ENCODE data around the gene EPO.

The EPO gene

GRCh38 chr7:100728196-100728595 lies 7.9 kb downstream of the EPO start:
- Histone ChIP-seq H3K79me2 (ENCODE audit: insufficient read depth, low read depth) (no peaks in the 10 kb centered on the region), H4K20me1 (ENCODE audit: insufficient read depth) (no peaks in the 10 kb centered on the region), H3K27ac (no peak overlapping the region), H3K9ac (no peak overlapping the region), H3K36me3 (ENCODE audit: insufficient read depth) (no peaks in the 10 kb centered on the region), H2AFZ (ENCODE audit: low read depth) (no peak overlapping the region), H3K27me3 (ENCODE audit: insufficient read depth, low read depth) (peaks cover 95% of the 10 kb centered on the region), H3K4me1 (ENCODE audit: low read depth, poor library complexity, severe bottlenecking) (no peaks in the 10 kb centered on the region), H3K4me2 (no peak overlapping the region), H3K4me3 (IDR thresholded peaks at IDR 0.05; ENCODE audit: insufficient read depth, low read depth, low read length) (no peak overlapping the region)
- no peak for TF ChIP-seq CTCF (conservative IDR thresholded peaks at IDR 0.05; ENCODE audit: low read depth, low read length)

- H4K20me1 ChIP-seq (ENCODE audit: insufficient read depth) = no peaks in the 10 kb centered on the region
- H3K9ac ChIP-seq = no peak overlapping the region
- H3K4me3 ChIP-seq (IDR thresholded peaks at IDR 0.05; ENCODE audit: insufficient read depth, low read depth, low read length) = no peak overlapping the region
- no peaks in the 10 kb centered on the region for H3K79me2 ChIP-seq (ENCODE audit: insufficient read depth, low read depth)
- H3K36me3 ChIP-seq (ENCODE audit: insufficient read depth) = no peaks in the 10 kb centered on the region
- H3K4me2 ChIP-seq = no peak overlapping the region
- TF ChIP-seq CTCF (conservative IDR thresholded peaks at IDR 0.05; ENCODE audit: low read depth, low read length) = no peak
- no peak overlapping the region for H2AFZ ChIP-seq (ENCODE audit: low read depth)
- peaks cover 95% of the 10 kb centered on the region for H3K27me3 ChIP-seq (ENCODE audit: insufficient read depth, low read depth)
- H3K27ac ChIP-seq = no peak overlapping the region
- no peaks in the 10 kb centered on the region for H3K4me1 ChIP-seq (ENCODE audit: low read depth, poor library complexity, severe bottlenecking)
These were observed 10.0 kb downstream of the EPO start for GRCh38 chr7:100730136-100730800.

- Histone ChIP-seq H3K4me2 (no peak overlapping the region), H2AFZ (ENCODE audit: low read depth) (no peak overlapping the region), H3K27ac (no peak overlapping the region), H3K4me3 (IDR thresholded peaks at IDR 0.05; ENCODE audit: insufficient read depth, low read depth, low read length) (no peak overlapping the region), H3K36me3 (ENCODE audit: insufficient read depth) (no peaks in the 10 kb centered on the region), H3K9ac (no peak overlapping the region), H3K4me1 (ENCODE audit: low read depth, poor library complexity, severe bottlenecking) (no peaks in the 10 kb centered on the region), H3K79me2 (ENCODE audit: insufficient read depth, low read depth) (no peaks in the 10 kb centered on the region), H3K27me3 (ENCODE audit: insufficient read depth, low read depth) (peaks cover 96% of the 10 kb centered on the region), H4K20me1 (ENCODE audit: insufficient read depth) (no peaks in the 10 kb centered on the region)
- TF ChIP-seq CTCF (conservative IDR thresholded peaks at IDR 0.05; ENCODE audit: low read depth, low read length) = no peak
These were observed 11.8 kb downstream of the EPO start for GRCh38 chr7:100731937-100732636.

- no peak overlapping the region for H3K9ac ChIP-seq
These were observed 15.5 kb downstream of the EPO start for GRCh38 chr7:100735730-100736129.

More at GRCh38 chr7:100735730-100736129, 15.5 kb downstream of the EPO start:
- Histone ChIP-seq H3K27me3 (ENCODE audit: insufficient read depth, low read depth) (peaks cover 90% of the 10 kb centered on the region), H3K36me3 (ENCODE audit: insufficient read depth) (no peaks in the 10 kb centered on the region), H3K79me2 (ENCODE audit: insufficient read depth, low read depth) (no peaks in the 10 kb centered on the region), H2AFZ (ENCODE audit: low read depth) (no peak overlapping the region), H3K27ac (no peak overlapping the region), H3K4me1 (ENCODE audit: low read depth, poor library complexity, severe bottlenecking) (no peaks in the 10 kb centered on the region), H3K4me2 (no peak overlapping the region), H4K20me1 (ENCODE audit: insufficient read depth) (no peaks in the 10 kb centered on the region), H3K4me3 (IDR thresholded peaks at IDR 0.05; ENCODE audit: insufficient read depth, low read depth, low read length) (no peak overlapping the region)
- TF ChIP-seq CTCF (conservative IDR thresholded peaks at IDR 0.05; ENCODE audit: low read depth, low read length) = no peak
